ENCODE data around the gene MRI1. TPM values are rescaled to one million over a fixed set of nuclear protein-coding genes. Genes with fewer than 3 reads are reported as not detected.
A peak's percentile ranks its signal among the peaks of the same experiment; 100 is the strongest.
"Not testable (repeated sequence)": the region's sequence is repeated elsewhere in the genome, so short reads cannot be mapped to it uniquely, and the experiment has no call there.

MRI1 gene
- total RNA-seq, 1 experiment from 2014 or later = 17.8 TPM

- in situ Hi-C loops (cut with HindIII; ENCODE audit: low pct_unique_long_range_greater_than_20kb, low sequenced_read_pairs) = not testable (repeated sequence)
- peak; percentile 14 for DNase-seq (ENCODE audit: low read depth, low spot score)
These were observed 10.7 kb upstream of the MRI1 start for GRCh38 chr19:13753622-13754021.

DNA sequence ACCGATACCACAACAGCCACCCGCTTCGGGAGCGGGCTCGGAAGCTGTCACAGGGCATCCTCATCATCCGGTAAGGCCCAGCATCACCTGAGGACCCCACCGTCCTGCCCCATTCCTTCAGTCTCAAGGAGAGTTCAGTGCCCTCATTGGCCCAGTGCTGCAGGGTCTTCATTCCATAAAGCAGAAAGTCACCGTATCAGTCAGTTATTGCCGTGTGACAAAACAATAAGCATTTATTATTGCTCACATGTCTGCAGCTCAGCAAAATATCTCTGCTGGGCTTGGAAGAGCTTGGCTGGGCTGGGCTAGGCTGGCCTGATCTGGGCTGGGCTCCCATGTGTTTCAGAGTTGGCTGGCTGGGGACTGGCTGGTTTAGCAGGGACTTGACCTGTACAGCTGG is 8.1 kb upstream of the MRI1 start:
- in situ Hi-C loops (cut with HindIII; ENCODE audit: low pct_unique_long_range_greater_than_20kb, low sequenced_read_pairs) = no loop called here
- DNase-seq (ENCODE audit: low read depth, low spot score) = no peak

DNA sequence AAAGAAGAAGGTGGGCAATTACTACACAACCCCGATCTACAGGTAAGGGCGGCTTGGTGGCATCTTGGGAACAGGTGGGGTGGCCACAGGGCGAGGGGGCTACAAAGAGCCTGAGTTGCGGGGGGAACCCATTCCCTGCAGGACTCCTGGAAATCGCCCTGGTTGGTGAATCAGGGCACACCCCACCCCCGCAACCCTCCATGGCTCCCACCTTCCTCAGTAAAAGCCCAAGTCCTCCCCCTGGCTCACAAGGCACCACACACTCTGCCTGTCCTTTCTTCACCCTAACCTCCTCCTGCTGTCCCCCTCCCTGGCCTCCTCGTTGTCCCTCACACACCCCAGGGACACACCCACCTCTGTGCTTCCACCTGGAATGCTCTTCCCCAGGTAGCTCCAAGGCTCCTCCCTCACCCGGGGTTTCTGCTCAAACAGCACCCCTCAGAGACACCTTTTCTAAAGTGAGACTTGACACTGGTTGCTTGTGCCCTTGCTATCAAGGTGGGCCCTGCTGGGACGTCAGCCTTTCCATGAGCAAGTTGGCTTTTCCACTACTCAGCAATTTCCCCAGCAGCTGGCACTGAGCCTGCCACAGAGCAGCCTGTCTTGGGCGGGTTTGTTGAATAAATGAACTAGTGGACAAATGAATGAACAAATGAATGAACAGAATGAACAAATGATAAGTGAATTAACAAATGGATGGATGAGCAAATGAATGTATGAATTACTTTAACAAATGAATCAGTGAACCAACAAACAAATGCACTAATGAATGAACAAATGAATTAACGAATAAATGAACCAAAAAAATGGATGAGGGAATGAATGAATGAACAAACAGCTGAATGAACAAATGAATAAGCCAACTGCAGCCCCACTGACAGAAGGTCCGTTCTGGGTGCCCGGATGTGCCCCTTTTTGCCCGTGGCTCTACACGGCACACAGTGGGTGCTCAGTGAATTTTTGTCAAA is 6.2 kb upstream of the MRI1 start:
- in situ Hi-C loops (cut with HindIII; ENCODE audit: low pct_unique_long_range_greater_than_20kb, low sequenced_read_pairs) = no loop called here
- no peak for DNase-seq (ENCODE audit: low read depth, low spot score)

DNA sequence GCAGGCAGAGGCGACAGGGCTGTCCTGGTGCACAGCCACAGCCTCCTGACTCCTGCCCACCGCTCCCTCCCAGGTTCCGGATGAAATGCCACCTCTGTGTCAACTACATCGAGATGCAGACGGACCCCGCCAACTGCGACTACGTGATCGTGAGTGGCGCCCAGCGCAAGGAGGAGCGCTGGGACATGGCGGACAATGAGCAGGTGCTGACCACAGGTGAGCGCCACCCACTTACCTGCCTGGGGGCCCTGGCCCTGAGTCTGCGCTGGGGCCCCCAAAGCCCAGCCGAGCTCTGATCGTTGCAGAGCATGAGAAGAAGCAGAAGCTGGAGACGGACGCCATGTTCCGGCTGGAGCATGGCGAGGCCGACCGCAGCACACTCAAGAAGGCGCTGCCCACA is 5.5 kb upstream of the MRI1 start:
- no peak for DNase-seq (ENCODE audit: low read depth, low spot score)
- in situ Hi-C loops (cut with HindIII; ENCODE audit: low pct_unique_long_range_greater_than_20kb, low sequenced_read_pairs) = no loop called here

DNA sequence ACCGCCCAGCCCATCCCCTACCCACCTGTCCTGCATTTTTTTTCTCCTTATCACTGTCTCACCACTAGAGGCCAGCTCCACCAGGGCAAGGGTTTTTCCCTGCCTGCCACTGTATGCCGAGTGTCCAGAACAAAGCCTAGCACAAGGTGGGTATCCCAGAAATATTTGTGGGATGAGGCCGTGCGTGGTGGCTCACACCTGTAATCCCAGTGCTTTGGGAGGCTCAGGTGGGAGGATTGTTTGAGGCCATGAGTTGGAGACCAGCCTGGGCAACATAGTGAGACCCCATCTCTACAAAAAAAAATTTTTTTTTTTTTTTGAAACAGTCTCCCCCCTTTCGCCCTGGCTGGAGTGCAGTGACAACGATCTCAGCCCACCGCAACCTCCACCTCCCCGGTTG is 2.9 kb upstream of the MRI1 start:
- in situ Hi-C loops (cut with HindIII; ENCODE audit: low pct_unique_long_range_greater_than_20kb, low sequenced_read_pairs) = no loop called here
- no peak for DNase-seq (ENCODE audit: low read depth, low spot score)

GRCh38 chr19:13762635-13763235 is 1.6 kb upstream of the MRI1 start:
- in situ Hi-C loops (cut with HindIII; ENCODE audit: low pct_unique_long_range_greater_than_20kb, low sequenced_read_pairs) = no loop called here

GRCh38 chr19:13763265-13763664 is 1.1 kb upstream of the MRI1 start:
- in situ Hi-C loops (cut with HindIII; ENCODE audit: low pct_unique_long_range_greater_than_20kb, low sequenced_read_pairs) = no loop called here
- no peak for DNase-seq (ENCODE audit: low read depth, low spot score)

More at GRCh38 chr19:13762635-13763235, 1.6 kb upstream of the MRI1 start:
- no peak for DNase-seq (ENCODE audit: low read depth, low spot score)

GRCh38 chr19:13764821-13765394 is 586 bp downstream of the MRI1 start:
- DNase-seq (ENCODE audit: low read depth, low spot score) = no peak
- in situ Hi-C loops (cut with HindIII; ENCODE audit: low pct_unique_long_range_greater_than_20kb, low sequenced_read_pairs) = no loop called here

DNA sequence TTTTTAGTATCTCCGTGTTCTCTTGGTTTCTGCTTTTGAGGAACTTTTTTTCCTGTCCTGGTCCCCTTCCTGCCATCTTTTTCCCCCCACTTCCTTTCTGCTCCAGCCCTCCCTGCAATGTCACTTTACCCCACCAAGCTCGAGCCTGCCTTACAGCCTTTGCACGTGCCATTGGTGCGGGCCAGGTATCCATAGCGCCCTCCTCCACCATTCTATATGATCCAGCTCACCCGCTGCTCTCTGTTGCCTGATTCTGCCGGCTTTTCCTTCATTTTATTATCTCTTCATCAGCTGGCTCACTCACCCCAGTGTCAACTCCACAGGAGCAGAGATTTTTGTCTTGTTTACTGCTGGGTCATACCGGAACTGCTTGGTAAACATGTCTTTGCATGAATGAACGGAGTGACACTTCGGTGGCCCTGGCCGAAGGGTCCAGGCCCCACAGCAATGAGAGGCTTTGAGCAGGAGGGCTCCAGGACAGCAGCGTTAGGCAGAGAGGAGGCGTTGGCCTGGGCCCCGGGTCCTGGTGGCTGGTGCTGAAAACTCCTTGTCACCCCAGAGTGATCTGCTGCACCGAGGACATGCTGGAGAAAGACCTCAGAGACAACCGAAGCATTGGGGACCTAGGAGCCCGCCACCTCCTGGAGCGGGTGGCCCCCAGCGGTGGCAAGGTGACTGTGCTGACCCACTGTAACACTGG is 1.2 kb downstream of the MRI1 start:
- in situ Hi-C loops (cut with HindIII; ENCODE audit: low pct_unique_long_range_greater_than_20kb, low sequenced_read_pairs) = no loop called here
- DNase-seq (ENCODE audit: low read depth, low spot score) = no peak

DNA sequence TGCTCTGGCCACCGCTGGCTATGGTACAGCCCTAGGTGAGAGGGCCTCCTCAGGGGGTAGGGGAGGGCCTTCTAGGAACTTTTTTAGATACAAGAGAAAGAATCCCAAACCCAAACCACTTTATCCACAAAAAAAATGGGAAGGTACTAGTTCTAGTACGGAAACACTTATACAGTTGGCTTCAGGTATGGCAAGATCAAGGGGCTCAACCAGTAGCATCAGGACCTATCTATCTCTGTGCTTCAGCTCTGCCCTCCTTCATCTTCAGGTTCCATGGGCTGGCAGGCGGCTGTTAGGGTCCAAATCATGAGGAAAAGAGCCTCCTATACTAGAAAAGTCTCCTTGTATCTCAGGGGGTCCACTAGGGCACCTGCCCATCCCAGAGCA is 1.8 kb downstream of the MRI1 start:
- DNase-seq (ENCODE audit: low read depth, low spot score) = no peak
- in situ Hi-C loops (cut with HindIII; ENCODE audit: low pct_unique_long_range_greater_than_20kb, low sequenced_read_pairs) = no loop called here

DNA sequence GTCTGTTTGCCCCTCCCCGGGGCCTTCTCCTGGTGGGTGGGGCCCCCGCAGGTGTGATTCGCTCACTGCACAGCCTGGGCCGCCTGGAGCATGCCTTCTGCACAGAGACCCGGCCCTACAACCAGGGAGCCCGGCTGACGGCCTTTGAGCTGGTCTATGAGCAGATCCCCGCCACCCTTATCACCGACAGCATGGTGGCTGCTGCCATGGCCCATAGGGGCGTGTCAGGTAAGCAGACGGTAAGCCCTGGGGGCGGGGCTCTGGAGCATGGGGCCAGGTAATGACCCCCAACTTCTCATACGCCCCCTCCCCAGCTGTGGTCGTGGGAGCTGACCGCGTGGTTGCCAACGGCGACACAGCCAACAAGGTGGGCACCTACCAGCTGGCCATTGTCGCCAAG is 4.2 kb downstream of the MRI1 start:
- in situ Hi-C loops (cut with HindIII; ENCODE audit: low pct_unique_long_range_greater_than_20kb, low sequenced_read_pairs) = no loop called here

DNA sequence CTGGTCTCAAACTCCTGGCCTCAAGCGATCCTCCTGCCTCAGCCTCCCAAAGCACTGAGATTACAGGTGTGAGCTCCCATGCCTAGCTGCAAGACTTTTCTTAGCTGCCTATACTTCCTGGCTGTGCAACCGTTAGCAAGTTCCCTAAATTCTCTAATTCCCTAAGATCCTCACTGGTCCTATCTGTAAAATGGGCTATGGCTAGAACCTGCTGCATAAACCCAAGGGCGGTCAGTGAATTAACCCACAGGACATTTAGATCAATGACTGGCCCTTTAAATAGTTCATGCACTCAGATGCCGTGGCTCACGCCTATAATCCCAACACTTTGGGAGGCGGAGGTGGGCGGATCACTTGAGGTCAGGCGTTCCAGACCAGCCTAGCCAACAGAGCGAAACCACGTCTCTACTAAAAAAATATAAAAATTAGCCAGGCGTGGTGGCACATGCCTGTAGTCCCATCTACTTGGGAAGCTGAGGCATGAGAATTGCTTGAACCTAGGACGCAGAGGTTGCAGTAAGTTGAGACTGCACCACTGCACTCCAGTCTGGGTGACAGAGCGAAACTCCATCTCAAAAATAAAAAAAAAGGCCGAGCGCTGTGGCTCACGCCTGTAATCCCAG is 5.8 kb downstream of the MRI1 start:
- no peak for DNase-seq (ENCODE audit: low read depth, low spot score)
- in situ Hi-C loops (cut with HindIII; ENCODE audit: low pct_unique_long_range_greater_than_20kb, low sequenced_read_pairs) = no loop called here

More for the DNA sequence above, 4.2 kb downstream of the MRI1 start:
- no peak for DNase-seq (ENCODE audit: low read depth, low spot score)

DNA sequence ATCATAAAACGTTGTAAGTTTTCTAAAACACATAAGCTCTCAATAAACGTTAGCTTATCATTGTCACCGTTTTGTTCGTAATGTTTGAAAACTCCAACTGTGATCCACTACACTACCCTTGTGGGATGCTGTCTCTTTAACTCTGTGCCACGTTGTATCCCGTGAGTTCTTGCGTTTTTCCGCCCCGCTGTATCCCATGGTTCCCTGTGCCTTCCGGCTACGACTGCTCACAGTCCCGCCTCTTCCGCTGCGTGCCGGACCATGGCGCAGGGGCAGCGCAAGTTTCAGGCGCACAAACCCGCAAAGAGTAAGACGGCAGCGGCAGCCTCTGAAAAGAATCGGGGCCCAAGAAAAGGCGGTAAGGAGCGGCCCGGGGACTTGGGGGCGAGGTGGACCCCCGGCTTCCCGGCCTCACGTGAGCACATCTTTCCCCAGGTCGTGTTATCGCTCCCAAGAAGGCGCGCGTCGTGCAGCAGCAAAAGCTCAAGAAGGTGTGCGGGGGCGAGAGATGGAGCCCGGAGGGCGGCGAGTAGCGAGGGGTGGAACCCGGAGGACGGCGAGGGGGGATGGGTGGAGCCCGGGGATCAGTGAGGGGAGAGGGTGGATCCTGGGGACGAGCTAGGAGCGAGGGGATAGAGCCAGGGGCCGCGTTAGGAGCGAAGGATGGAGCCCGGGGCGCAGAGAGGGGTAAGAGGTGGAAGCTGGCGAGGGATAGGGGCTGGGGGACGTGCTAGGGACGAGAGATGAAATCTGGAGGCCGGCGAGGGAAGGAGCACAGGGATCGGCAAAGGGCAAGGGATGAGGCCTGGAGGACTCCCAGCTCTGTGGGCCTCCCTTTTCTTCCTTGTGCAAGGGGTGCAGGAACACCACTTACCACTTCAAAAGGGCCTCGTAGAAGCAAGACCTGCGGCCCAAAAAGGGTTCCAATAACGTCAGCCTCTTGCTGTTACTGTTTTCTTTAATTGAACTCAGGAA is 10.2 kb downstream of the MRI1 start, which contains the start of gene C19orf53:
TSS of gene C19orf53 (plus strand) at position 240 of the 975 bp plus-strand sequence. CDS start at position 262, 22 bp downstream.
- in situ Hi-C loops (cut with HindIII; ENCODE audit: low pct_unique_long_range_greater_than_20kb, low sequenced_read_pairs) = no loop called here
- peak; percentile 92 for DNase-seq (ENCODE audit: low read depth, low spot score)

GRCh38 chr19:13778398-13778797 is 14.1 kb downstream of the MRI1 start:
- in situ Hi-C loops (cut with HindIII; ENCODE audit: low pct_unique_long_range_greater_than_20kb, low sequenced_read_pairs) = no loop called here
- DNase-seq (ENCODE audit: low read depth, low spot score) = no peak

DNA sequence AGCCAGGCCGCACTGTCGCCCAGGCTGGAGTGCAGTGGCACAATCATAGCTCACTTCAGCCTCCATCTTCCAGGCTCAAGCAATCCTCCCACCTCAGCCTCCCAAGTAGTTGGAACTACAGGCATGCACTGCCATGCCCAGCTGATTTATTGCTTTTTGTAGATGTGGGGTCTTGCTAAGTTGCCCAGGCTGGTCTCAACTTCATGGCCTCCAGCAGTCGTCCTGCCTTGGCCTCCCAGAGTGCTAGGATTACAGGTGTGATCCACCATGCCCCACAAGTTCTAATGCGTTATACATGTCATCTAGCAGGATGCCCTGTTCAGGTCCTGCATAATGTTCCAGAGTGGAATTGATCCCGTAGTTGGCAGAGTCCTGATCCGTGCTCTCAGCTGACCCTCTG is 14.5 kb downstream of the MRI1 start:
- in situ Hi-C loops (cut with HindIII; ENCODE audit: low pct_unique_long_range_greater_than_20kb, low sequenced_read_pairs) = no loop called here
- DNase-seq (ENCODE audit: low read depth, low spot score) = no peak

- DNase-seq (ENCODE audit: low read depth, low spot score); in situ Hi-C loops (cut with HindIII; ENCODE audit: low pct_unique_long_range_greater_than_20kb, low sequenced_read_pairs): not testable (repeated sequence)
These were observed 15.5 kb downstream of the MRI1 start for GRCh38 chr19:13779794-13780193.

Data from SK-MEL-5 (cell line).